Endothelial cell of umbilical vein (primary cell): Measurements from ENCODE around the gene ALK.

ENCODE experiments used
- CTCF ChIP-seq, 2 donors: IDR thresholded peaks; 1 replicate in 1 of 2; 2 replicates in 1 of 2; pipeline ENCODE4 v1.5.1; 2011; ENCODE audit warnings: low read length in 2 of 2, mild to moderate bottlenecking in 2 of 2, moderate library complexity in 2 of 2, control low read depth in 1 of 2, inconsistent platforms in 1 of 2, low read depth in 1 of 2; ENCODE audit not compliant: insufficient read depth in 1 of 2; ENCODE audit errors: extremely low read depth in 1 of 2
- EZH2 ChIP-seq: IDR thresholded peaks from 2 replicates; pipeline ENCODE4 v1.6.1; 2012; ENCODE audit warnings: borderline replicate concordance, low read depth, mild to moderate bottlenecking, moderate library complexity, low read length, inconsistent platforms; ENCODE audit not compliant: severe bottlenecking
- POLR2A ChIP-seq: IDR thresholded peaks from 2 replicates; pipeline ENCODE4 v1.6.1; 2012; ENCODE audit warnings: low read depth, mild to moderate bottlenecking, control low read depth, low read length

DNA sequence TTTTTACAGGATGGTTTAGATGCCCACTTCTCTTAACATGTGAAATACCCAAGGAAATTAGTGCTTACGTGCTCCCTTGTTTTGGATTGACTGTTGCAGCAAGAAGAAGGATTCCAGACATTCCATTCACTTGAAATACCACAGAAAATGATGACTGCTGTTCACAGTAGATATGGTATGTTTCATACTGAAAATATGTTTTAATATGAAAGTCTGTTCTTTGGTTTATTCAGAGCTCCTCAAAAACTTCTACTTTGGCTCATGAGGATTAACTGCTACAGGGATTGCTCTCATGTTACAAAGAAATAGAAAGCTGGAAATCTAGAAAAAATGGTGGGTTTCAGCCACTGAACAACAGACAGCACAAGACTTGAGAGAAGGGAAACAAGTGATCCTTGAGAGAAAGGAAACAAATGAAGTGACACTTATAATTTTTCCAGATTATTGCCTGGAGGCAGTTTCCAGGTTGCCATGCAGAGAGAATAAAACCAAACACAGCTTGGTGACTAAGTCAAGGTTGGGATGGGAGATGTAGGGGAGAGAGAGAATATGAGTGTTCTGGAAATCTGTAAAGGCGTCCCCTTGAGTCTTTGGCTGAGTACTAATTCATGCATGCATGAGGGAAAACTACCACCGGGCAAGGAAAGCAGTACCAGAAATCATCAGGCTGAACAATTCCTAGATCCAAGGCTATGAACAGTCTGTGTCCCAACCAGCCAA, 458.0 kb downstream of the ALK start:
- TF ChIP-seq CTCF (IDR thresholded peaks at IDR 0.05; ENCODE audit: extremely low read depth in 1 of 2, insufficient read depth in 1 of 2, low read depth in 1 of 2, low read length in 2 of 2) (no peak), EZH2 (no peak), POLR2A (no peak)
